HG02763 (cell line): ENCODE results near the gene NR1H2.
A peak's percentile ranks its signal among the peaks of the same experiment; 100 is the strongest.
"Not testable (repeated sequence)": the region's sequence is repeated elsewhere in the genome, so short reads cannot be mapped to it uniquely, and the experiment has no call there.

ENCODE experiments used
- ATAC-seq: cut with Tn5 transposase; IDR thresholded peaks from one replicate; pipeline ENCODE4 v1.9.1; 2021; ENCODE audit warnings: mild to moderate bottlenecking, moderate library complexity; ENCODE audit not compliant: unreplicated experiment

Gene NR1H2

GRCh38 chr19:50344661-50345318 is 31.5 kb upstream of the NR1H2 start:
- ATAC-seq = peak; percentile 43

GRCh38 chr19:50347089-50347581 is 29.1 kb upstream of the NR1H2 start:
- ATAC-seq = not testable (repeated sequence)

DNA sequence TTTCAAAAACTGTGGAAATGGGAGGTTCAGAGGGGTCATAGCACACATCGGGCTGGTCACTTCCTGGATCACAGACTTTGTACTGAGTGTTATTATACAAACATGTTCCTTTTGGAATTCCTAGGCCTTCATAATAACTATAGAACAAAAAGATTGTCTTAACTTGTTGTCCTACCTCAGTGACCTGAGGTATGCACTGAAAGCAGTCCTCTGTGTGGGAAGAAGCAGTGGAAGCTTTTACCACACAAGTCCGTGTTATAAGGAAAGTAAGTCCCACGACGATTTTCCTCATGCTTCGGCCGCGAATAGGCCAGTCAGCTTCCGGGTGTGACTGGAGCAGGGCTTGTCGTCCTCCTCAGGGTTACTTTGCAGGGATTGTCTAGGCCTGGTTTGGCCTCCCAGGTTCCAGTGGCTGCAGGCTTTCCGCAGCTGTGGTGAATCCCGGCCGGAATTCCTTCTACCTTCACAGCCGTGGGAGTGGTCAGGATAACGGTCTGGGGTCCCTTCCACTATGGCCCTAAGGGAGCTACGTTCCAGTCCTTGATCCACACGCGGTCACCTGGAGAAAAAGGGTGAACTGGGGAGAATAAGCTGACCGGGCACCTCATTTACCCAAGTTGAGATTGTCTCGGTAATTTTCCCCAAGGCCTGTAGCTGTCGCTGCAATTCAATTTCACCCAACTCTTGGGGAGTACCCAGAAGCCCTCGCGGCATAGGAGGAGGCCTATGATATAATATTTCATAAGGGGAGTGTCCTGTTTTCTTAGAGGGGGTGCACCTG is 26.8 kb upstream of the NR1H2 start:
- no peak for ATAC-seq

- no peak for ATAC-seq
Observed at GRCh38 chr19:50352242-50352641, 24.0 kb upstream of the NR1H2 start.

GRCh38 chr19:50353487-50353880 is 22.8 kb upstream of the NR1H2 start:
- ATAC-seq = not testable (repeated sequence)

- ATAC-seq = no peak
Observed at GRCh38 chr19:50356691-50357177, 19.5 kb upstream of the NR1H2 start.

DNA sequence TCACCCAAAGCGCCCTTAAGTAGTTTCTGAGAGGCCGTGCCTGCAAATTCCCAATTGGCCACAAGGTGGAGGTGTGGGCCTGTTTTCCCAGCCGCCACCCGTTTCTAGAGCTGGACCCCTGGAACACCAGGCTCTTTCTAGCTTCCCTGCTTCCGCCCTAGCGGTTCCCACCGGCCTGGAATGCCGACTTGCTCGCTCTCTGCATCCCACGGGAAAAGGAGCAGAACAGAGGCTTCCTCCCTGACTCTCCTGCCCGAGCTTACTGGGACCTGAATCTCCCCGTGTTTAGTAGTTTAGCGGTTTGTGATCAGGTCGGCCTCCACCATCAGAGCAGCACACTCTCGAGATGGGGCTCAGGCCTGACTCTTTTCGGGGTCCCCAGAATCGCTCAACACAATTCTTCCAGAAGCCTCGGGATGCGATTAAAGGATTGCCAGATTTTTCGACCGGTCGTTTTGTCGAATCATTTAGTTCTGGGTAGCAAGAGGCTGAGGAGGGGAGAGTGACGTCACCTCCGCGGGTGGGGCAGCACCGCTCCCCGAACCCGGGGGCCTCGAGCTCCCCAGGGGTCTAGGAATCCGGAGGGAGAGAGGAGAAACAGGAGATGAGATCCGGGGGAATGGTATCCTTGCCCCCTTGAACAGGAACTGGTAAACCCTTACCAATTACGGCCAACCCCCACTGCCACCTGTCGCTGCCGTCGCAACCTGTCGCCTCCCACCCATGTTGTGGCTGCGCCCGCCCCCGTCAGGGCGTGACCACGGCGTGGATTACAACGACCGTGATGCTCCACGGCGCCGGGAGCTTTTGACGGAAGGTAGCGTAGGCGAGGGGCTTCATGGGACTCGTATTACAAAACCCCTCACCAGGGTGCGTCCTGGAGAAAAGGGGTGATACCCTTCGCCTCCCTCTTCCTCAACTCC is 18.8 kb upstream of the NR1H2 start:
- ATAC-seq = peak; percentile 62

DNA sequence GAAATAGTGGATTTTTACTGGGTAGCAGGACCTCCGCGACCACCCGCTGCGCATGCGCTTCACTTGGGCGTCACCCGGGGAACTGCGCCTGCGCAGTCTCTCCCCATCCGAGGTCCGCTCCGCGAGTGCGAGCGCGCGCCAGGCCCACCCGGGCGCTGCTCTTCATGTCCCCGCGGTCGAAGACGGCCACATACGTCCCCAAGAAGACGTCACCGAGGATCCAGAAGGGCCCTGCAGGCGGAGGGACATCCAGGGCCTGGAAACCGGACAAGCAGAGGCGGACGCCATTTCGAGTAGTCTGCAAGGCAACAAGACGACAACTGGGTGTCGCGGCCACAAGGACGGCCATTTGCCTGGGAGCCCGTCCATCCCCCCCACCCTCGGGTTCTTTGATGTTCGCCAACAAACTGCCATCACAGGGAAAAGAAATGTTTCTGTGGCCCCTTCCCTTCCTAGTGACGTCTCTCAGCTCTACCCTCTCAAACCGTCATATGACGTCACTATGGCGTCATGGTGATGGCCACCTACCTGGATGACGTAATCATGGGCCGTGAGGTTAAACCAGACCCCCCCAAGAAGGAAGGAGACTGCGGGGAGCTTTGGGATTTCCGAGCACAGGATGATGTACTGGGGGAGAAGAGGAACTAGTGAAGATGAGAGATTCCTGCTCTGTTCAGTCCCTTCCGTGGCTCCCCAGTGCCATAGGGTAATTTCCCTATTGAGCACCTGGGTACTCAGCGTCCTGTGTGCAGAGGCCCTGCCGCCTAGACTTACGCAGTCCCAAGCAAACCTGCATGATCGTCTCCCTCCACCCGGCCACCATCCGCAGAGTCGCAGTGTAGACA is 17.6 kb upstream of the NR1H2 start:
- no peak for ATAC-seq

DNA sequence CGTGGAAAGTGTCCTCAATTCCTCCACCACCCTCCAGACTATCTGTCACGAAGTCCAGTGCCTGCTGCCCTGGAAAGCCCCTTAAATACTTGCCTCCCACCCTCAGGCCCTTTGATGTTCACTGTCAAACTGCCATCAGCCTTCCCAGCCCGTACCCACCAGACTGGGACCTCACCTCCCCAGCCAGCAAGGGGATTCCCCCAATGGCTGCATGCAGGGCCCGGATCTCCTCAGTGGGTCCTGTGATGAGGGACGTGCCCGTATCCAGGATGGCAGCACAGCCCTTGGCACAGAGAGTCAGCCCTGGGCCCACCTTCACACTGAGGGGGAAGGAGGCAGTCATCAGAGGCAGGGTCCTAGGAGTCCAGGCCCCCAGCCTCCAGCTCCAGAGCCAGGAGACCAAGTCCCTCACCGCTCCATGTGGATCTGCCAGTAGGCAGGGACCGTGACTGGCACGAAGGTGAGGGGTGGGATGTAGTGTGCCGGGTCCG is 16.9 kb upstream of the NR1H2 start:
- ATAC-seq = no peak

DNA sequence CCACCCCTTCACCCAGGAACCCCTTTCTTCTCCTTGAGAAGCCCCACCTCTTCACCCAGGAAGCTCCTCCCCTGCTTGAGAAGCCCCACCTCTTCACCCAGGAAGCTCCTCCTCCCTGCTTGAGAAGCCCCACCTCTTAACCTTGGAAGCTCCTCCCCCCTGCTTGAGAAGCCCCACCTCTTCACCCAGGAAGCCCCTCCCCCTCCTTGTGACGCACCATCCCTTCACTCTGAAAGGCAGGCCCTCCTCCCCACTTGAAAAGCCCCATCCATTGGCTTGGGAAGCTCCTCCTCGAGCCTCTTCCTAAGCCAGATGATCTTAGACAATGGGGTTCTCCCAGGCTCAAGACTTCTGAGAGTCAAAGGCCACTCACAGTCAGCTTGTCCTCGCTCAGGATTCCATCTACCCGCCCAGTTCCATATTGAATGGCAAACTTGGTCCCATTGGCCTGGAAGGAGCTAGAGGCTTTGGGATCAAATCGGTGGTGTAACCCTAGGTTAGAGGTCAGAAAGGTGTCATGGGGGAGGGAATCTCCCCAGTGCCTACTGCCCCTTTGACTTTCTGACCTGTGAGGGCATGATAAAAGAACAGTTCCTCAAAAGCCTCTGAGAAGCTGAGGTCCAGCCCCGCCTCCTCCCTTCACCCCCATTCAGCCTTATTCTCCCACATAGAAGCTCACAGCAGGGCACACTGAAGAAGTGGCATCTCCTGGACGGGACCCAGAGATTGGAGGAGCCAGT is 14.8 kb upstream of the NR1H2 start:
- no peak for ATAC-seq

- no peak for ATAC-seq
Observed at GRCh38 chr19:50362030-50362412, 14.2 kb upstream of the NR1H2 start.

- no peak for ATAC-seq
Observed at GRCh38 chr19:50362656-50363424, 13.4 kb upstream of the NR1H2 start.

GRCh38 chr19:50365434-50366306 is 10.6 kb upstream of the NR1H2 start, which contains the start of gene NAPSA:
NAPSA (minus strand) TSS chr19:50365639; CDS start chr19:50365621, 18 bp downstream.
- ATAC-seq = no peak

- ATAC-seq = peak; percentile 50
Observed at GRCh38 chr19:50368649-50369570, 7.3 kb upstream of the NR1H2 start.

DNA sequence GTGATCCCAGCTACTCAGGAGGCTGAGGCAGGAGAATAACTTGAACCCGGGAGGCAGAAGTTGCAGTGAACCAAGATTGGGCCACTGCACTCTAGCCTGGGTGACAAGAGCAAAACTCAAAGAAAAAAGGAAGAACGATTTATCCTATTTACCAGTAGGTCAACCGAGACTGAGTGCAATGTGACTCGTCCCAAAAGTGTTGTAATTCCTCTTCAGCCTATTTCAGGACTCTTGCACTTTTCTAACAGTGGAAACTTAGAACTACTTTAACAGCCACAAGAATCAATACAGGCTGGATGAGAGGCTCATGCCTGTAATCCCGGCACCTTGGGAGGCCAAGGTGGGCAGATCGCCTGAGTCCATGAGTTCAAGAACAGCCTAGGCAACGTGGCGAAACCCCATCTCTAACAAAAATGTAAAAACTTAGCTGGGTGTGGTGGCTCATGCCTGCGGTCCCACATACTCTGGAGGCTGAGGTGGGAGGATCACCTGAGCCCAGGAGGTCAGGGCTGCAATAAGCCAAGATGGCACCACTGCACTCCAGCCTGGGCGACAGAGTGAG is 4.3 kb upstream of the NR1H2 start:
- no peak for ATAC-seq

- peak; percentile 17 for ATAC-seq
Observed at GRCh38 chr19:50377051-50377461, 799 bp downstream of the NR1H2 start.
